HG03469 (cell line): ENCODE results near the gene TMC8.
"Not testable (repeated sequence)": the region's sequence is repeated elsewhere in the genome, so short reads cannot be mapped to it uniquely, and the experiment has no call there.

Source experiments
- ATAC-seq: cut with Tn5 transposase; IDR thresholded peaks from one replicate; pipeline ENCODE4 v1.9.1; 2021; ENCODE audit warnings: mild to moderate bottlenecking, moderate library complexity, moderate number of reproducible peaks; ENCODE audit not compliant: unreplicated experiment

TMC8 gene

GRCh38 chr17:78148286-78149016 lies 17.9 kb downstream of the TMC8 start:
- ATAC-seq = no peak

GRCh38 chr17:78151514-78152008 lies 21.0 kb downstream of the TMC8 start:
- ATAC-seq = no peak

GRCh38 chr17:78154903-78155811 lies 24.6 kb downstream of the TMC8 start:
- no peak for ATAC-seq

- ATAC-seq = no peak
Measured at GRCh38 chr17:78159575-78160158, 29.1 kb downstream of the TMC8 start.

GRCh38 chr17:78163881-78164747 lies 33.5 kb downstream of the TMC8 start:
- no peak for ATAC-seq

- no peak for ATAC-seq
Measured at GRCh38 chr17:78164748-78165607, 34.4 kb downstream of the TMC8 start.

- ATAC-seq = no peak
Measured at GRCh38 chr17:78166416-78166815, 35.8 kb downstream of the TMC8 start.

- no peak for ATAC-seq
Measured at GRCh38 chr17:78168242-78168902, 37.8 kb downstream of the TMC8 start, which contains the start of gene SYNGR2. Gene SYNGR2 (plus strand): TSS chr17:78168581. CDS start chr17:78168617, 36 bp downstream.

- no peak for ATAC-seq
Measured at GRCh38 chr17:78168903-78169793, 38.6 kb downstream of the TMC8 start.

- ATAC-seq = no peak
Measured at GRCh38 chr17:78170692-78171590, 40.4 kb downstream of the TMC8 start.

- ATAC-seq = not testable (repeated sequence)
Measured at GRCh38 chr17:78171591-78172248, 41.1 kb downstream of the TMC8 start.

GRCh38 chr17:78172249-78173051 lies 41.9 kb downstream of the TMC8 start:
- no peak for ATAC-seq

- no peak for ATAC-seq
Measured at GRCh38 chr17:78173097-78173715, 42.6 kb downstream of the TMC8 start.

GRCh38 chr17:78174346-78174869 lies 43.8 kb downstream of the TMC8 start:
- no peak for ATAC-seq
